ENCODE data around the gene MGAT5. TPM values are rescaled to one million over a fixed set of nuclear protein-coding genes. Genes with fewer than 3 reads are reported as not detected.

Gene MGAT5
- total RNA-seq, 1 donor from 2014 or later: 54.4 TPM

DNA sequence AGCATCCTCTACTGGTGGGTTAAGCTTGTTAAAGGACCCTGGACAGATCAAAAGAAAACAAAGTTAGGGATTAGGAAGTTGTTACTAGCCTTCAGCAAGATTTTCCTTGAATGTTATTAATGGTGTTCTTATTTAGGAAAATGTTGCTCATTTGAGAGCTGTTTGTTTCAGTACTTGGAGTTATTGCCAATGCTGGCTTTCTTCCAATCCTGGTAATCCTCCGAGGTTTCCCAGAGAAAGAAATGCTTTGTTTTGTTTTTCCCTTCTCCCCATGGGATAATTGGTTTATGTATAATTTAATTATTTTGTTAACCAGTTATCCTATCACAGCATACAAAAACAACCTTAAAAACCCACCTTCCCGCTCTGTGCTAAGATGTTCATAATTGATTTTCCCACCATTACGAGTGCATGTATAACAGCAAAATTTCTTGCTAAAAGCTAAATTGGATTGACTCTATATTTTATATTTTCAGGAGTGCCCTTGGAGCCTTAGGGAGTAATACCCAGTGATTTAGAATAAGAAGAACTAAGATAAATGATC is 79.8 kb downstream of the MGAT5 start:
- ATAC-seq (no peak), DNase-seq (no peak)

DNA sequence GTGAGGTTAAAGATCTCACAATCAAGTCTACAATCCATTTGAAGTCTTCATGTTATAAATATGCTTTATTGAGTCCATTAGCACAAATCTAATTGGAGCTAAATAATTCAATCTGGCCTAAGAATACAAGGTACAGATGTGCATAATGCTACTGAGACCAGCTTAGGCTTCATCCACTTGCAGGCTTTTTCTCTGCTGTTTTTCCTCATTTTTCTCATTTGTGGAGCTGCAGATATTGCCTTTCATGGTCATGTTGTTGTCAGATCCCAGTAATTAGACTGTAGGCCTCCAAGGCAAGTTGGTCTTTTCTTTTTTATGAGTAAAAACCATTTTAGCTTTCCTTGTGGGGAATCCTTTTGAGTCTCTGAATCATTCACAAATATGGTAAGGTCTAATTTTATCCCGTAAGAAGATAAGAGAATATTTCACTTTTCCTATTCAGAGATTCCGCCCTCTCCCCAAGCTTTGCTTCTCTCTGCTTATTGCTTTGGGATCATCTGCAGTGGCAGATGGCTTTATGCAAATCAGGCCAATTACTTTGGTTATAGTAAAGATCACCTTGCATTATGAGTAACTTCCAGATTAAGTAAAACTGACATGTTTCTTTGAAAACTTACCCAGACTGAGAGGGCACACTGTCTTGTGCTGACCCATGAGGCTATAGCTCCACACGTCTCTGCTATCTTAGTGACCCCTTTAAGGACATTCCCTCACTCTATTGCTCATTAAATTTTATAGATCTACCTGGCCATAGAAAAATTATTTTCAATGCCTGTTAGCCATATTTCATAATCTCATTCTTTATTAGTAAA is 80.9 kb downstream of the MGAT5 start:
- ATAC-seq (no peak), DNase-seq (no peak)
- Histone ChIP-seq H3K9me3 (no peaks in the 10 kb centered on the region), H3K27ac (no peak overlapping the region), H3K4me3 (no peak overlapping the region), H3K36me3 (no peaks in the 10 kb centered on the region), H3K27me3 (no peaks in the 10 kb centered on the region), H3K4me1 (peaks cover 7% of the 10 kb centered on the region)
- TF ChIP-seq, protein P1, sequence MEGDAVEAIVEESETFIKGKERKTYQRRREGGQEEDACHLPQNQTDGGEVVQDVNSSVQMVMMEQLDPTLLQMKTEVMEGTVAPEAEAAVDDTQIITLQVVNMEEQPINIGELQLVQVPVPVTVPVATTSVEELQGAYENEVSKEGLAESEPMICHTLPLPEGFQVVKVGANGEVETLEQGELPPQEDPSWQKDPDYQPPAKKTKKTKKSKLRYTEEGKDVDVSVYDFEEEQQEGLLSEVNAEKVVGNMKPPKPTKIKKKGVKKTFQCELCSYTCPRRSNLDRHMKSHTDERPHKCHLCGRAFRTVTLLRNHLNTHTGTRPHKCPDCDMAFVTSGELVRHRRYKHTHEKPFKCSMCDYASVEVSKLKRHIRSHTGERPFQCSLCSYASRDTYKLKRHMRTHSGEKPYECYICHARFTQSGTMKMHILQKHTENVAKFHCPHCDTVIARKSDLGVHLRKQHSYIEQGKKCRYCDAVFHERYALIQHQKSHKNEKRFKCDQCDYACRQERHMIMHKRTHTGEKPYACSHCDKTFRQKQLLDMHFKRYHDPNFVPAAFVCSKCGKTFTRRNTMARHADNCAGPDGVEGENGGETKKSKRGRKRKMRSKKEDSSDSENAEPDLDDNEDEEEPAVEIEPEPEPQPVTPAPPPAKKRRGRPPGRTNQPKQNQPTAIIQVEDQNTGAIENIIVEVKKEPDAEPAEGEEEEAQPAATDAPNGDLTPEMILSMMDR (IDR thresholded peaks at IDR 0.05): no peak
- intact Hi-C loops (cut with DNase I): no loop called here

More for the DNA sequence above, 79.8 kb downstream of the MGAT5 start:
- Histone ChIP-seq H3K27me3 (no peaks in the 10 kb centered on the region), H3K4me1 (peaks cover 7% of the 10 kb centered on the region), H3K36me3 (no peaks in the 10 kb centered on the region), H3K4me3 (no peak overlapping the region), H3K9me3 (no peaks in the 10 kb centered on the region), H3K27ac (no peak overlapping the region)
- TF ChIP-seq, protein P1 (IDR thresholded peaks at IDR 0.05): no peak
- intact Hi-C loops (cut with DNase I): no loop called here

DNA sequence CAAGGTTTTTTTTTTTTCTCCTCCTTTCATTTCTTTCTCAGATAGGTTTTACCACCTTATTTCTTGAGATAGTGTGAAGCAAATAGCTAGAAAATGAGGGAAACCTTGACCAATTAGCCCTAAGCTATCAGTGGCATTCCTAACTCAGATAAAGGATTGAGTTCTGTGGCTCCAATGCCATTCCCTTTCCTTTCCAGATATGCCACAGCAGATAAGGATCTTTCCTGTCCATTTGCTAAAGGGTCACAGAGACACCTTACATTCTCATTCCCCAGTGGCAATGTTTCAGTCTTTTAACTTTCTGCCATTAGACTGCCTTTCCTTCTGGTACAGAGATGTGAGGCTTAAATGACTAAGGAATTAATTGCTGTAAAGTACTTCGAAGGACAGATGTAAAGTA is 81.7 kb downstream of the MGAT5 start:
- no peak for DNase-seq
- intact Hi-C loops (cut with DNase I): no loop called here
- no peaks in the 10 kb centered on the region for H3K27me3 ChIP-seq

GRCh38 chr2:134336352-134336751 is 82.5 kb downstream of the MGAT5 start:
- Histone ChIP-seq H3K4me1 (peaks cover 7% of the 10 kb centered on the region), H3K27ac (no peak overlapping the region), H3K36me3 (no peaks in the 10 kb centered on the region), H3K9me3 (no peaks in the 10 kb centered on the region), H3K27me3 (no peaks in the 10 kb centered on the region), H3K4me3 (no peak overlapping the region)
- TF ChIP-seq, protein P1 (IDR thresholded peaks at IDR 0.05): no peak
- ATAC-seq (no peak), DNase-seq (no peak)
- intact Hi-C loops (cut with DNase I): no loop called here

More for the DNA sequence above, 81.7 kb downstream of the MGAT5 start:
- Histone ChIP-seq H3K4me1 (peaks cover 7% of the 10 kb centered on the region), H3K9me3 (no peaks in the 10 kb centered on the region), H3K4me3 (no peak overlapping the region), H3K36me3 (no peaks in the 10 kb centered on the region), H3K27ac (no peak overlapping the region)
- no peak for ATAC-seq
- TF ChIP-seq, protein P1 (IDR thresholded peaks at IDR 0.05): no peak

DNA sequence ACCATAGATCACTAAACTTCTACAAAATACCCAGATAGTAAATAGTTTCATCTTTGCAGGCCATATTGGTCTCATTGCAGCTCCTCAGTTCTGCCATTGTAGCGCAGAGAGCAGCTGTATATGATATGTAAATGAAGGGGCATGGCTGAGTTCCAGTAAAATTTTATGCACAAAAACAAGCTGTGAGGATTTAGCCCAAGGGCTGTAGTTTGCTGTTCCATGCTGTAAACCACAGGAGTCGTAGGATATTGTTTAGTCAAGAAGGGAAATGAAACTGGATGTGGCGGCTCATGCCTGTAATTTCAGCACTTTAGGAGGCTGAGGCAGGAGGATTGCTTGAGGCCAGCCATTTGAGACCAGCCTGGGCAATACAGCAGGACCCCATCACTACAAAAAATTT is 83.0 kb downstream of the MGAT5 start:
- Histone ChIP-seq H3K27me3 (no peaks in the 10 kb centered on the region), H3K27ac (no peak overlapping the region), H3K9me3 (no peaks in the 10 kb centered on the region), H3K36me3 (no peaks in the 10 kb centered on the region), H3K4me3 (no peak overlapping the region), H3K4me1 (peaks cover 7% of the 10 kb centered on the region)
- DNase-seq (no peak), ATAC-seq (no peak)
- intact Hi-C loops (cut with DNase I): no loop called here
- TF ChIP-seq, protein P1 (IDR thresholded peaks at IDR 0.05): no peak

All from upper lobe of right lung (tissue), 1 donor.